Measurements from ENCODE around the gene MEX3B.
A peak's percentile ranks its signal among the peaks of the same experiment; 100 is the strongest.

The MEX3B gene

GRCh38 chr15:82056958-82057823 is 11.4 kb upstream of the MEX3B start:
- no peak for DNase-seq
- intact Hi-C loops (cut with DNase I) = no loop called here

GRCh38 chr15:82052751-82053150 is 6.9 kb upstream of the MEX3B start:
- DNase-seq = no peak
- intact Hi-C loops (cut with DNase I) = no loop called here

DNA sequence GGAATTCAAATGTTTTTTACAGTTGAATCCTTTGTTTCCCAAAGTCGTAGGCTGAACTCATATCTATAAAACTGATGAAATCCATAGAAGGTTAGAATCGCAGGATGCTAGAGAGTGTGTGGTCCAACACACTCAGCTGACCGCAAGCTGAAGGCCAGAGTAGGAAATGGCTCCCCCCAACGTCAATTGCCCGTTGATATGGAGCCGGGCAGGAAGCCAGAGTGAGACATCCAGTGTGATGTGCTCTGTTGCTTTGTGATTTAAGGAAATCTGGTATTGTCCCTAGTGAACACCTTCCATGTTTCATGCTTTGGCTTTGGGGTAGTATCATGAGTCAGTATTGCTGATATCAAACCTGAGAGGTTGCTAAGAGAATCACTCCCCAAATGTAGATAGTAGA is 5.8 kb upstream of the MEX3B start:
- DNase-seq = peak in 26 of 42 donors; percentile 23 to 79 (median 44)
- intact Hi-C loops (cut with DNase I) = no loop called here

DNA sequence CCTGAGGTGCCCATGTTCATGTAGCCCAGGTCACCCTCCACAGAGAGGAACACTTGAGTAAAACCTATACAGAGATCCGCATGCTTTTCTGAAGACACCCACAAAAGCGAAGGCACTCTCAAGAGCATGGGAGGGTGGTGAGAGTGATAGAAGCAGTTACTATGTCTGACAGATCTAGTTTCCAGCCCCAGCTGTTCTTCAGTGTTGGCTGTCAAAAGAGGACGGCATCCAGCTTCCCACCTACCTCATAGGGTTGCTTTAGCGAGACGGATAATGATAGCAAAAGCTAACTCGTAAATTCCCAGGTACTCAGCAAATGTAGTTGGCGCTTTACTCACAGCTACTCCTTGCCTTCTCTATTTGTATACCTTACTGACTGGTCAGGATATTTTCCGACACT is 3.0 kb upstream of the MEX3B start:
- intact Hi-C loops (cut with DNase I) = loop anchor here (5.0 to 10.0 kb wide), 3 partner anchors 86 to 567 kb away; no protein-coding TSS in a partner anchor
- peak in 3 of 42 donors; percentile 20 to 45 (median 27) for DNase-seq

DNA sequence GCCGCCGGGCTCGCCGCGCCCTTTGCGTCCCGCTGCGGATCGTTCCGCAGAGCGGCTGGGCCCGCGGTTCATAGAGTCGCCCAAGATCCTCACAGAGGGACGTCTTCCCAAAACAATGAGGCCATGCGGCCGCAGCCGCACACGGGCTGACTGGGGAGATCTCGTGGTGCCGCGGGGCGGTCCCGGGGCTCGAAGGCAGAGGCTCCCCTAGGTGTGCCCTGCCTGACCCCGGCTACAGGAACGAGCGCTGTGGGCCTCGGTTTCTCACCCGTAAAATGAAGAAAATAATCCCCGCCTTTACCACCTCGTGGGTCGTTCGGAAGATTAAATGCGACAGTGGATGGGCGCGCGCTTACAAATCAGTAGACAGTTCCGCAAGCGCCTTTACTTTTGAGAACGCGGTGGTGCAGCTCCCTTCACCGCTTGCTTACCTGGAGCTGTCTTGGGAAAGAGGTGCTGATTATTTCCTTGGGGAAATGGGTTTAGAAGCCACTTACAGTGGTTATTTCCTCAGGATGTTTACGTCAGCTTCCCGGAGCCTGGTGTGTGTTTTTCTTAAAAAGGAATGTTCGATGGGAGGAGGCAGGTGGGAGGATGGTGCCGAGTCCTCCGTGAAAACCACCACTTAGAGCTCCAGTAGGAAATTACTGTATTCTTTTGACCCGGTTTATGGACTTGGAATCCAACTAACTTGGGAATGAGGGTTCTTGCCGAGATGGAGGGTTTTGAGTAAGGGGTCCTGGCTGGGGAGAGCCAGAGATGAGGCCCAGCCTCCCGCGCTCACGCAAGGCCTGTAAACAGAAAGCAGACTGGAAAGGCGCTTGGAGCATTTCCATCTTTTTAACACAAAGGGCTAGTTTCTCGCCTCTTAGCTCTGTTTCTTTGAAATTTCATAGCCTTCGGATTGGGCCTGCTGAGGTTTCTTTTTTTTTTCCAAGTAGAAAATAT is 1.9 kb upstream of the MEX3B start:
- DNase-seq = peak in 22 of 42 donors; percentile 11 to 54 (median 30)
- intact Hi-C loops (cut with DNase I) = loop anchor here (5.0 to 10.0 kb wide), 3 partner anchors 87 to 565 kb away; no protein-coding TSS in a partner anchor

GRCh38 chr15:82046666-82047452 is 1.0 kb upstream of the MEX3B start:
- intact Hi-C loops (cut with DNase I) = loop anchor here (5.0 to 10.0 kb wide), 3 partner anchors 88 to 565 kb away; no protein-coding TSS in a partner anchor
- peak; percentile 68 to 95 (median 89) for DNase-seq

DNA sequence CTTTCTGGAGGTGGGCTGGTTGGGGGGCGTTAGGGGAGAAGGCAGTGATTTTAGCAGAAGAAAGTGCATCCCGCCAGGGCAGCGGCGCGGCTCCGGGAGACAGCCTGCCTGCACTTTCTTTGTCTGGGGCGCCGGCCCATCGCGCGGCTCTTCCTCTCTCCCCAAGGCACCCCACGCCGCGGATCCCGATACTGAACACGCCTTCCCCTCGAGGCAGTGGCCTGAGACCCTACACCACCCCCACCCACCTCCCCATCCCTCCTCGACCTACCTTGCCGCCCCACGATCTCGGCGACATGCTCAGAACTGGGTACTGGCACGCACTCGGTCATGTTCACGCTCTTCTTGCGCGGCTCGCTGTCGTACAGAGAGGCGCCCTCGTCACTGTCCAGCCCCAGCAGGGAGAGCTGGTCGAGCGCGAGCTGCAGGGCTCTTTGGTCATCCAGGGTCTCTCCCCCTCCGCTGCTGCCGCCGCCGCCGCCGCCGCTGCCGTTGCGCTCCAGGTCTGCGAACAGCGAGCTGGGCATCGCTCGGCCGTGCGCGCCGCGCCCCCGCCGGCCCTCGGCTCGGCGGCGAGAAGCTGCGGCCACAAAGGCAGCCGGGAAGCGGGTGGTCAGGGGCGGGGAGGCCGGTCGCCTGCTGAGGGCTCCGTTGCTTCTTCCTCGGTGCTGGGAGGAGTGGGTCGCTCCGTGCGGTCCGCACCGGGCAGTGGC is 483 bp downstream of the MEX3B start:
- peak in 40 of 42 donors; percentile 23 to 79 (median 58) for DNase-seq
- intact Hi-C loops (cut with DNase I) = loop anchor here (5.0 to 10.0 kb wide), 3 partner anchors 89 to 563 kb away; no protein-coding TSS in a partner anchor

GRCh38 chr15:82044373-82045178 is 1.2 kb downstream of the MEX3B start:
- peak in 37 of 42 donors; percentile 23 to 68 (median 45) for DNase-seq
- intact Hi-C loops (cut with DNase I) = loop anchor here (5.0 to 10.0 kb wide), 3 partner anchors 90 to 562 kb away; no protein-coding TSS in a partner anchor

GRCh38 chr15:82043796-82044372 is 1.9 kb downstream of the MEX3B start:
- DNase-seq = peak in 8 of 42 donors; percentile 1 to 37 (median 17)
- intact Hi-C loops (cut with DNase I) = loop anchor here (10.0 kb wide), 1 partner anchor 91 kb away; no protein-coding TSS in a partner anchor

DNA sequence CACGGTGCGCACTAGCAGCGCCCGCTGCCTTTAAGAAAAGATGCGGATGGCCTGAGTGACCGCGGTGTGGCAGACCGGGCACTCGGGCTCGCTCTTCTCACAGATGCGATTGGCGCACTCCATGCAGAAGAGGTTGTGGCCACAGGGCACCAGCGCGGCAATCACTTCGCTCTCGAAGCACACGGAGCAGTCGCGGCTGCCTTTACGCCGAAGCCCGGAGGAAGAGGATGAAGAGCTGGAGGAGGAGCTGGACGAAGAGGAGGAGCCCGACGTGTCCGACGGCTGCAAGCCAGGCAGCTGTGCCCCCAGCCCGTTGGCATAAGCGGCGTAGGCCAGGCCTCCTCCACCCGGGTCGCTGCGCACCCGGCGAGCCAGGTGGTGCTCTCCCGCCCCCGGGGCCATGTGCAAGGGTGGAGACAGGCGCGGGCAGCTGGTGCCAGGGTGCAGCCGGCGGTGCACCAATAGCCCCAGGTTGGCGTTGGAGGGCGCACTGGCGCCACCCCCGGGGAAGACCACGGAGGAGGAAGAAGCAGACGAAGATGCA is 2.6 kb downstream of the MEX3B start:
- intact Hi-C loops (cut with DNase I) = loop anchor here (10.0 kb wide), 1 partner anchor 92 kb away; no protein-coding TSS in a partner anchor
- no peak for DNase-seq

DNA sequence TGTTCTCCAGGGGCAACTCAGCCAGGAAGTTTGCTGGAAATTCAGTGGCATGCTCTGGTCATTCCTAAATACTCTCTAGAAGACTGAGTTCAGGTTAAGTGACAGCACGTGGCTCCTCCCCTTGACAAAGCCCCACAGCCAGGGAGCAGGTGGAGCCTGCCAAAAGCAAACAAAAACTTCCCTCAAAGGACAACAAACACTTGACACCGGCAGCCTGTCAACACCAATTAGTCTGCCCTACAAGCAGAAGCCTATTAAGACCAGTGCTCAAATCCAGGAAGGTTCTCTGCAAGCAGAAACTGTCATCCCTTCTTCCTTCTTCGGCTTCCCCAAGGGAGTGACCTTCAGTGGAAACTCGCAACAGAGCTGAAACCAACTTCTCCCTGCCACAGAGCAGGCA is 5.0 kb downstream of the MEX3B start:
- DNase-seq = peak in 4 of 42 donors; percentile 18 to 42 (median 27)
- intact Hi-C loops (cut with DNase I) = loop anchor here (10.0 kb wide), 1 partner anchor 94 kb away; no protein-coding TSS in a partner anchor

DNA sequence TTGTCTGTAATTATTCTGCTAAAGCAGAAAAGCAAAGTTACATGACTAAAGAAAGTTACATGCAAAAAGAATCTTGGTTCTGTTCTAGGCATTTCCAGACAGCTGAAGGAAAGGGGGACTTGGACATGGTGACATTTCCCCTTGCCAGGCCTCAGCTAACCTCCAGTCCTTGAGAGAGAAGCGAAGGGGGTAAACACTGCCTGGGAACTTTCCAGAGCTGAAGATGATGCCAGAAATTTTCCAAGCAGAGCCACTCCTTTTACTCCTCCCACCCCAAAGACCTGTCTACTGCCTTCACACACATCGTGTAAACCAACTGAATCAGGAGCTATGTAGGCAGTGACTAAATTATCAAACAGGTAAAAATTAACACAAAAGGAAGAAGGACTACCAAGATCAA is 5.4 kb downstream of the MEX3B start:
- intact Hi-C loops (cut with DNase I) = loop anchor here (10.0 kb wide), 1 partner anchor 94 kb away; no protein-coding TSS in a partner anchor

DNA sequence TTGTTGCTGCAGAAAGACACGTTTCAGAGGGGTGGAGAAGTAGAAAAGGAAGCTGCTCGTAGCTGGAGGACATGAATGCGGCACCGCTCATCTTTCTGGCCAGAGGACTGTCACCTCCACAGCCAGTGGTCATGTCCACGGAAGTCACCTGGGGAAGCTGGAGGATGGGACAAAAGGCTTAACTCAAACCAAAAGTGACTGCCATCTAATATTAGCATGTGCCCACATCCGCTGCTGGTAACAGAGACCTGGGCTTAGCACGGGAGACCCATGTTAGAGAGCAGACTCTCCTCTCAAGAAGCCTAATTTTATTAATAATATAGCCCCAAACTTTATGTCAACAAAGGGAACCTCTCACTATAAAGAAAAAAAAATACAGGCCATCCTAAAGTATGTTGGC is 5.9 kb downstream of the MEX3B start:
- no peak for DNase-seq
- intact Hi-C loops (cut with DNase I) = loop anchor here (10.0 kb wide), 1 partner anchor 95 kb away; no protein-coding TSS in a partner anchor

More for the DNA sequence above, 5.4 kb downstream of the MEX3B start:
- DNase-seq = peak in 5 of 42 donors; percentile 11 to 41 (median 16)

GRCh38 chr15:82036461-82036860 is 9.4 kb downstream of the MEX3B start:
- DNase-seq = no peak

DNA sequence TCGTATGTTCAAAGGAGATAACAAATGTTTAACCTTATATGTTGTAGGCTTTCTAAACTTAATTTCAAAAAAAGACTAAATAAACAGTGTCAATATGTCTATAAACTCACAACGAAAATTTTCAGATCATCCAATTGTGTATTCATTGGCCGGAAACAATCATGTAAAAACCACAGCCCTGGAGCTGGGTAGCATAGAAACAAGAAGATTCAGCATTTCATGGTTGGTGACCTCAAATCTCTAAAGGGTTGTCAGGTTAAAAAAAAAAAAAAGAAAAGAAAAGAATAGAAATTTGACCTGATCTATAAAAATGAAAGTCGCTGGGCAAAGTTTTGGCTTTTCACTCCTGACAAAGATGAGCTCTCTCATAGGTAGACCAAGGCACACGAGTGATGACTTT is 13.9 kb downstream of the MEX3B start:
- intact Hi-C loops (cut with DNase I) = no loop called here
- no peak for DNase-seq

More at GRCh38 chr15:82036461-82036860, 9.4 kb downstream of the MEX3B start:
- intact Hi-C loops (cut with DNase I) = no loop called here

DNA sequence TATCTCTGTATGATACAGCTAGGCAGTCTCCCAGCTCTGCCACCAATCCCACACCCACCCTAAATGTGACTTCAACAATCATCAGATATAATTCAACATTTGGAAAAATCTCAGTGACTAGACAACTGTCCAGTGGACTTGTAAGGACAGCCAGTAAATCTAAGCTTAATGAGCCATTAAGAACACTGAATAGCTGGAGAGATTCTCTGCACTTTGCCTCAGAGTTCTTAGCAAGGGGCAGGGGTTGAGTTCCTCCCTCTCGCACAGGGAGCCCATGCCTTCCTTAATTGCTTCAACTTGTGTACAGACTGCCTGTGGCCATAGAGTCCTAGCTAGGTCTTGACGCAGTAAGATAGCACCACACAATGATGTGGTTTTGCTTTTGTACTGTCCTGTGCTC is 15.6 kb downstream of the MEX3B start:
- intact Hi-C loops (cut with DNase I) = no loop called here
- no peak for DNase-seq

Measured in head of caudate nucleus (tissue), 42 donors.